Endodermal cell (in vitro differentiated cells): ENCODE measurements around the gene AXIN2. TPM values are rescaled to one million over a fixed set of nuclear protein-coding genes. Genes with fewer than 3 reads are reported as not detected.

Experiments
- DNase-seq: peaks from one replicate; pipeline ENCODE4 v3.0.0-alpha.2; 2017
- H3K27ac ChIP-seq: 2 replicates; pipeline ENCODE4 v1.5.1; 2013; ENCODE audit warnings: mild to moderate bottlenecking, low read depth, low read length, moderate library complexity
- H3K27me3 ChIP-seq: 2 replicates; pipeline ENCODE4 v1.6.1; 2013; ENCODE audit warnings: mild to moderate bottlenecking, low read length, moderate library complexity; ENCODE audit not compliant: insufficient read depth, control insufficient read depth, poor library complexity, severe bottlenecking
- H3K36me3 ChIP-seq: 2 replicates; pipeline ENCODE4 v1.7.0; 2013; ENCODE audit warnings: mild to moderate bottlenecking, low read length, moderate library complexity; ENCODE audit not compliant: control insufficient read depth, insufficient read depth
- H3K4me1 ChIP-seq: one replicate; pipeline ENCODE4 v1.7.0; 2013; ENCODE audit warnings: low read length; ENCODE audit not compliant: control insufficient read depth, insufficient read depth
- H3K4me3 ChIP-seq: 2 replicates; pipeline ENCODE4 v1.5.1; 2013; ENCODE audit warnings: mild to moderate bottlenecking, low read length, moderate library complexity
- H3K9ac ChIP-seq: 2 replicates; pipeline ENCODE4 v1.6.1; 2013; ENCODE audit warnings: mild to moderate bottlenecking, low read length, moderate library complexity; ENCODE audit not compliant: poor library complexity, severe bottlenecking; ENCODE audit errors: extremely low read depth
- H3K9me3 ChIP-seq: 2 replicates; pipeline ENCODE4 v1.6.1; 2013; ENCODE audit warnings: mild to moderate bottlenecking, low read length, moderate library complexity; ENCODE audit not compliant: control insufficient read depth
- H3K27ac Mint-ChIP-seq: 2 replicates; pipeline ENCODE4 v1.8.0; 2020; ENCODE audit warnings: mixed read lengths
- H3K27me3 Mint-ChIP-seq: 2 replicates; pipeline ENCODE4 v1.8.0; 2021; ENCODE audit warnings: mild to moderate bottlenecking, mixed read lengths; ENCODE audit not compliant: insufficient read depth
- H3K36me3 Mint-ChIP-seq: 2 replicates; pipeline ENCODE4 v1.8.0; 2020; ENCODE audit warnings: low read depth, mixed read lengths
- H3K4me1 Mint-ChIP-seq: 2 replicates; pipeline ENCODE4 v1.8.0; 2020; ENCODE audit warnings: mixed read lengths
- H3K4me3 Mint-ChIP-seq: 2 replicates; pipeline ENCODE4 v1.8.0; 2020; ENCODE audit warnings: mild to moderate bottlenecking, moderate library complexity, mixed read lengths
- H3K9me3 Mint-ChIP-seq: 2 replicates; pipeline ENCODE4 v1.8.0; 2020; ENCODE audit warnings: mild to moderate bottlenecking, mixed read lengths
- WGBS, 2 experiments: methylation state at CpG; one replicate each; pipeline versions ENCODE4 v1.1.5 to v1.1.7; 2013; ENCODE audit warnings: missing lambda C conversion rate in 2 of 2, mixed read lengths in 1 of 2; ENCODE audit not compliant: insufficient coverage in 1 of 2, insufficient read length in 1 of 2; 5-methylcytosine and 5-hydroxymethylcytosine counted together
- total RNA-seq, 2 donors: library from RNA; stranded (reverse); fragmentation: NEBNext Ultra II Directional in 1 of 2; extraction: Animal tissue kit (Norgen Biotek cat#: 25700) in 1 of 2; gene quantifications; 2 replicates in 1 of 2; 3 replicates in 1 of 2; pipeline ENCODE4 v1.2.1, GENCODE V29; 2021
- TF ChIP-seq, protein P1 (sequence below): fragments of 200-600 bp; sonication (generic); conservative IDR thresholded peaks from 2 replicates; pipeline ENCODE4 v1.5.0; 2021; ENCODE audit warnings: antibody characterized with exemption, mild to moderate bottlenecking

Gene AXIN2
- total RNA-seq, 2 donors from 2014 or later, result 40.1 to 53.2 TPM

GRCh38 chr17:65515512-65515911 lies 45.9 kb downstream of the AXIN2 start:
- no peak overlapping the region for H3K4me3 ChIP-seq
- no peaks in the 10 kb centered on the region for H3K4me1 ChIP-seq
- peaks cover 19% of the 10 kb centered on the region for H3K4me1 Mint-ChIP-seq
- 76 to 84% methylated on average over 3 to 5 of the region's 6 CpGs for WGBS, 2 experiments
- H3K27ac ChIP-seq, result peak overlapping the region; percentile 87
- H3K9ac ChIP-seq, result no peak overlapping the region
- no peaks in the 10 kb centered on the region for H3K36me3 ChIP-seq
- no peaks in the 10 kb centered on the region for H3K9me3 ChIP-seq
- DNase-seq, result peak; percentile 68
- H3K9me3 Mint-ChIP-seq, result no peaks in the 10 kb centered on the region
- no peak overlapping the region for H3K27ac Mint-ChIP-seq
- H3K27me3 Mint-ChIP-seq, result peaks cover 8% of the 10 kb centered on the region
- H3K4me3 Mint-ChIP-seq, result no peak overlapping the region
- TF ChIP-seq, protein P1, sequence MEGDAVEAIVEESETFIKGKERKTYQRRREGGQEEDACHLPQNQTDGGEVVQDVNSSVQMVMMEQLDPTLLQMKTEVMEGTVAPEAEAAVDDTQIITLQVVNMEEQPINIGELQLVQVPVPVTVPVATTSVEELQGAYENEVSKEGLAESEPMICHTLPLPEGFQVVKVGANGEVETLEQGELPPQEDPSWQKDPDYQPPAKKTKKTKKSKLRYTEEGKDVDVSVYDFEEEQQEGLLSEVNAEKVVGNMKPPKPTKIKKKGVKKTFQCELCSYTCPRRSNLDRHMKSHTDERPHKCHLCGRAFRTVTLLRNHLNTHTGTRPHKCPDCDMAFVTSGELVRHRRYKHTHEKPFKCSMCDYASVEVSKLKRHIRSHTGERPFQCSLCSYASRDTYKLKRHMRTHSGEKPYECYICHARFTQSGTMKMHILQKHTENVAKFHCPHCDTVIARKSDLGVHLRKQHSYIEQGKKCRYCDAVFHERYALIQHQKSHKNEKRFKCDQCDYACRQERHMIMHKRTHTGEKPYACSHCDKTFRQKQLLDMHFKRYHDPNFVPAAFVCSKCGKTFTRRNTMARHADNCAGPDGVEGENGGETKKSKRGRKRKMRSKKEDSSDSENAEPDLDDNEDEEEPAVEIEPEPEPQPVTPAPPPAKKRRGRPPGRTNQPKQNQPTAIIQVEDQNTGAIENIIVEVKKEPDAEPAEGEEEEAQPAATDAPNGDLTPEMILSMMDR, result no peak
- no peaks in the 10 kb centered on the region for H3K27me3 ChIP-seq
- no peaks in the 10 kb centered on the region for H3K36me3 Mint-ChIP-seq

GRCh38 chr17:65514541-65514940 lies 46.9 kb downstream of the AXIN2 start:
- 91 to 94% methylated on average over 5 of the region's 5 CpGs for WGBS, 2 experiments
- H3K36me3 ChIP-seq, result no peaks in the 10 kb centered on the region
- H3K27ac Mint-ChIP-seq, result no peak overlapping the region
- DNase-seq, result no peak
- no peak overlapping the region for H3K4me3 ChIP-seq
- H3K27me3 Mint-ChIP-seq, result peaks cover 8% of the 10 kb centered on the region
- TF ChIP-seq, protein P1, result no peak
- no peak overlapping the region for H3K27ac ChIP-seq
- no peaks in the 10 kb centered on the region for H3K27me3 ChIP-seq
- H3K4me3 Mint-ChIP-seq, result no peak overlapping the region
- H3K9ac ChIP-seq, result no peak overlapping the region
- H3K9me3 Mint-ChIP-seq, result no peaks in the 10 kb centered on the region
- H3K9me3 ChIP-seq, result no peaks in the 10 kb centered on the region
- peaks cover 14% of the 10 kb centered on the region for H3K4me1 Mint-ChIP-seq
- H3K36me3 Mint-ChIP-seq, result no peaks in the 10 kb centered on the region
- H3K4me1 ChIP-seq, result no peaks in the 10 kb centered on the region

GRCh38 chr17:65514082-65514481 lies 47.4 kb downstream of the AXIN2 start:
- Histone ChIP-seq H3K27ac (no peak overlapping the region), H3K27me3 (no peaks in the 10 kb centered on the region), H3K36me3 (no peaks in the 10 kb centered on the region), H3K4me1 (no peaks in the 10 kb centered on the region), H3K9me3 (no peaks in the 10 kb centered on the region), H3K9ac (no peak overlapping the region), H3K4me3 (no peak overlapping the region)
- WGBS, 2 experiments, result 89 to 93% methylated on average over 6 to 8 of the region's 8 CpGs
- Mint-ChIP-seq H3K4me1 (peaks cover 9% of the 10 kb centered on the region), H3K4me3 (no peak overlapping the region), H3K27me3 (peaks cover 8% of the 10 kb centered on the region), H3K27ac (no peak overlapping the region), H3K9me3 (no peaks in the 10 kb centered on the region), H3K36me3 (no peaks in the 10 kb centered on the region)
- TF ChIP-seq, protein P1, result no peak
- peak; percentile 23 for DNase-seq
